HFFc6 (cell line): Measurements from ENCODE around the gene GRIP2. TPM values are rescaled to one million over a fixed set of nuclear protein-coding genes. Genes with fewer than 3 reads are reported as not detected.

Experiments used
- DNase-seq: peaks from one replicate; pipeline ENCODE4 v3.0.0-alpha.2; 2018
- H3K27ac Mint-ChIP-seq: 2 replicates; pipeline ENCODE4 v1.8.0; 2020; ENCODE audit warnings: mild to moderate bottlenecking, mixed read lengths
- H3K27me3 Mint-ChIP-seq: 2 replicates; pipeline ENCODE4 v1.8.0; 2021; ENCODE audit warnings: mild to moderate bottlenecking, moderate library complexity, mixed read lengths; ENCODE audit not compliant: insufficient read depth
- H3K36me3 Mint-ChIP-seq: 2 replicates; pipeline ENCODE4 v1.8.0; 2021; ENCODE audit warnings: low read depth, mixed read lengths
- H3K4me1 Mint-ChIP-seq: 2 replicates; pipeline ENCODE4 v1.8.0; 2020; ENCODE audit warnings: low read depth, mixed read lengths
- H3K4me3 Mint-ChIP-seq: 2 replicates; pipeline ENCODE4 v1.8.0; 2020; ENCODE audit warnings: mild to moderate bottlenecking, moderate library complexity, mixed read lengths
- H3K9me3 Mint-ChIP-seq: 2 replicates; pipeline ENCODE4 v1.8.0; 2020; ENCODE audit warnings: mild to moderate bottlenecking, mixed read lengths
- CTCF ChIP-seq: fragments of 200-600 bp; sonication (generic); IDR thresholded peaks from 2 replicates; pipeline ENCODE4 v1.5.0; 2021; ENCODE audit warnings: antibody characterized with exemption, mild to moderate bottlenecking
- total RNA-seq, 6 experiments: library from RNA; stranded (reverse); fragmentation: NEBNext Ultra II Directional; extraction: Animal tissue kit (Norgen Biotek cat#: 25700); gene quantifications; 2 replicates in 1 of 6; 3 replicates in 5 of 6; pipeline ENCODE4 v1.2.3, GENCODE V29; 2021

The GRIP2 gene
- total RNA-seq, 6 experiments from 2014 or later: 0.05 to 0.25 (median 0.13) TPM; not detected in 2

- TF ChIP-seq CTCF: no peak
- Mint-ChIP-seq H3K27ac (no peak overlapping the region), H3K4me1 (no peaks in the 10 kb centered on the region), H3K36me3 (no peaks in the 10 kb centered on the region), H3K4me3 (no peak overlapping the region), H3K9me3 (no peaks in the 10 kb centered on the region), H3K27me3 (peaks cover 23% of the 10 kb centered on the region)
- DNase-seq: no peak
Measured at GRCh38 chr3:14512281-14512941, 27.7 kb downstream of the GRIP2 start.

- DNase-seq: no peak
- no peak for TF ChIP-seq CTCF
- H3K27me3 Mint-ChIP-seq: peaks cover 17% of the 10 kb centered on the region
- H3K4me3 Mint-ChIP-seq: no peak overlapping the region
- no peaks in the 10 kb centered on the region for H3K9me3 Mint-ChIP-seq
- no peaks in the 10 kb centered on the region for H3K4me1 Mint-ChIP-seq
- H3K27ac Mint-ChIP-seq: no peak overlapping the region
- H3K36me3 Mint-ChIP-seq: no peaks in the 10 kb centered on the region
Measured at GRCh38 chr3:14511623-14512280, 28.4 kb downstream of the GRIP2 start.

GRCh38 chr3:14510838-14511622 lies 29.1 kb downstream of the GRIP2 start:
- Mint-ChIP-seq H3K27ac (no peak overlapping the region), H3K27me3 (peaks cover 17% of the 10 kb centered on the region), H3K4me3 (no peak overlapping the region), H3K9me3 (no peaks in the 10 kb centered on the region), H3K36me3 (no peaks in the 10 kb centered on the region), H3K4me1 (no peaks in the 10 kb centered on the region)
- DNase-seq: no peak
- no peak for TF ChIP-seq CTCF

GRCh38 chr3:14509796-14510100 lies 30.4 kb downstream of the GRIP2 start:
- DNase-seq: no peak
- TF ChIP-seq CTCF: no peak
- no peaks in the 10 kb centered on the region for H3K9me3 Mint-ChIP-seq
- H3K36me3 Mint-ChIP-seq: no peaks in the 10 kb centered on the region
- H3K4me3 Mint-ChIP-seq: no peak overlapping the region
- no peaks in the 10 kb centered on the region for H3K4me1 Mint-ChIP-seq
- peaks cover 22% of the 10 kb centered on the region for H3K27me3 Mint-ChIP-seq
- H3K27ac Mint-ChIP-seq: no peak overlapping the region

- Mint-ChIP-seq H3K4me1 (no peaks in the 10 kb centered on the region), H3K9me3 (no peaks in the 10 kb centered on the region), H3K4me3 (no peak overlapping the region), H3K27me3 (peaks cover 26% of the 10 kb centered on the region), H3K36me3 (no peaks in the 10 kb centered on the region), H3K27ac (no peak overlapping the region)
- DNase-seq: no peak
- peak; percentile 100 for TF ChIP-seq CTCF
Measured at GRCh38 chr3:14508966-14509795, 31.0 kb downstream of the GRIP2 start.
